Lower lobe of right lung (tissue), 2 donors: Measurements from ENCODE around the gene ANKRD55. TPM values are rescaled to one million over a fixed set of nuclear protein-coding genes. Genes with fewer than 3 reads are reported as not detected.
"Not testable (repeated sequence)": the region's sequence is repeated elsewhere in the genome, so short reads cannot be mapped to it uniquely, and the experiment has no call there.

Experiments
- ATAC-seq, 2 donors: fragments of 200-7000 bp; cut with Tn5 transposase; one replicate each; pipeline ENCODE4 v1.9.1; 2020 to 2022; ENCODE audit warnings: mild to moderate bottlenecking in 2 of 2, moderate library complexity in 2 of 2
- DNase-seq: peaks from one replicate; pipeline ENCODE4 v3.0.0-alpha.2; 2020
- H3K27ac ChIP-seq: fragments of 200-600 bp; one replicate; pipeline ENCODE4 v1.8.0; 2022
- H3K27me3 ChIP-seq: fragments of 200-600 bp; one replicate; pipeline ENCODE4 v1.8.0; 2022; ENCODE audit warnings: low read depth
- H3K36me3 ChIP-seq: fragments of 200-600 bp; one replicate; pipeline ENCODE4 v1.8.0; 2022; ENCODE audit warnings: mild to moderate bottlenecking
- H3K4me1 ChIP-seq: fragments of 200-600 bp; one replicate; pipeline ENCODE4 v1.8.0; 2022
- H3K4me3 ChIP-seq: fragments of 200-600 bp; one replicate; pipeline ENCODE4 v1.8.0; 2022; ENCODE audit warnings: mild to moderate bottlenecking
- H3K9me3 ChIP-seq: fragments of 200-600 bp; one replicate; pipeline ENCODE4 v1.8.0; 2022
- CTCF ChIP-seq: fragments of 200-600 bp; IDR thresholded peaks from one replicate; pipeline ENCODE4 v1.8.0; 2022; ENCODE audit warnings: antibody characterized with exemption, mild to moderate bottlenecking
- intact Hi-C: fragments of 100-400 bp; cut with DNase I; formaldehyde crosslinking; loops from one replicate; pipeline ENCODE4 v1.11.0; 2022
- total RNA-seq: library from RNA; stranded (reverse); fragmentation: NEBNext Ultra II Directional; extraction: Animal tissue kit (Norgen Biotek cat#: 25700); gene quantifications from one replicate; pipeline ENCODE4 v1.2.1, GENCODE V29; 2021
- donor health status: DM: no; HTN: yes; CAD: no; lungs with severe emphysema.

ANKRD55 gene
- total RNA-seq, 1 donor from 2014 or later, result 0.41 TPM

DNA sequence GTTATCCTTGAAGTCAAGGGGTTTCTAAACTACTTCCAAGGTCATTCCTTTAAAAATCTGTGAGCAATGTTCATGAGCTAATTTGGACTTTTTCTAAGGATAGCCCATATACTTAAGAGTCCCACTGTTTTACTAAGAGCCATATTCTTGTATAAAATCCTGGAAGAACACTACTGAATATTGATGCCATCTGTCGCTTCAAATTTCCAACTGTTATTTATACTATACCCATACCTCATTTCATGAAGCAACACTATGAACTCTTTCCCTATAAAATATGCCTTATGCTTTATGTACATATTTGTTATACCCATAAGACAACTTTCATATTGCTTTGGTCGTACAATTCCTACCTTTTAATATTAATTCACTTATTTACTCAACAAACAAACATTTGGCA lies 12.4 kb upstream of the ANKRD55 start:
- Histone ChIP-seq H3K4me1 (no peaks in the 10 kb centered on the region), H3K36me3 (no peaks in the 10 kb centered on the region), H3K27me3 (no peaks in the 10 kb centered on the region), H3K9me3 (no peaks in the 10 kb centered on the region), H3K27ac (no peak overlapping the region), H3K4me3 (no peak overlapping the region)
- intact Hi-C loops, result no loop called here
- no peak for TF ChIP-seq CTCF
- DNase-seq, result no peak
- ATAC-seq, result no peak

GRCh38 chr5:56244627-56245026 lies 11.5 kb upstream of the ANKRD55 start:
- H3K4me1 ChIP-seq, result no peaks in the 10 kb centered on the region
- no peak overlapping the region for H3K4me3 ChIP-seq
- H3K9me3 ChIP-seq, result no peaks in the 10 kb centered on the region
- intact Hi-C loops, result no loop called here
- no peaks in the 10 kb centered on the region for H3K27me3 ChIP-seq
- ATAC-seq, result no peak
- no peak overlapping the region for H3K27ac ChIP-seq
- DNase-seq, result no peak
- TF ChIP-seq CTCF, result no peak
- no peaks in the 10 kb centered on the region for H3K36me3 ChIP-seq

DNA sequence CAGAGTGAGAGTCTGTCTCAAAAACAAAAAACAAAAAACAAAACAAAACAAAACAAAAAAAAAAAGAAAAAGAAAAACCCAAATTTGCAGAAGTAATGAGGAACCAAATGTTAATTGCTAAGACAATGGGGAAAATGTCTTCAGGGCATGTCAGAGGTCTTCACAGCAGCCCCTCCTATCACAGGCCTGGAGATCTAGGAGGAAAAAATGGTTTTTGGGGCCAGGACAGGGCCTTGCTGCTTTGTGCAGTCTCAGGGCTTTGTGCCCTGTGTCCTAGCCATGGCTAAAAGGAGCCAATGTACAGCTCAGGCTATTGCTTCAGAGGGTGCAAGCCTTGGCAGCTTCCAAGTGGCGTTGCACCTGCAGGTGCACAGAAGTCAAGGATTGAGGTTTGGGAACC lies 9.1 kb upstream of the ANKRD55 start:
- H3K4me1 ChIP-seq, H3K36me3 ChIP-seq, DNase-seq, intact Hi-C loops, H3K9me3 ChIP-seq, H3K27me3 ChIP-seq, H3K27ac ChIP-seq, H3K4me3 ChIP-seq, ATAC-seq: not testable (repeated sequence)

GRCh38 chr5:56232538-56232937 lies 592 bp downstream of the ANKRD55 start:
- DNase-seq, result no peak
- Histone ChIP-seq H3K27ac (no peak overlapping the region), H3K4me1 (no peaks in the 10 kb centered on the region), H3K9me3 (no peaks in the 10 kb centered on the region), H3K36me3 (no peaks in the 10 kb centered on the region), H3K27me3 (no peaks in the 10 kb centered on the region), H3K4me3 (no peak overlapping the region)
- TF ChIP-seq CTCF, result no peak
- no peak for ATAC-seq
- intact Hi-C loops, result no loop called here

DNA sequence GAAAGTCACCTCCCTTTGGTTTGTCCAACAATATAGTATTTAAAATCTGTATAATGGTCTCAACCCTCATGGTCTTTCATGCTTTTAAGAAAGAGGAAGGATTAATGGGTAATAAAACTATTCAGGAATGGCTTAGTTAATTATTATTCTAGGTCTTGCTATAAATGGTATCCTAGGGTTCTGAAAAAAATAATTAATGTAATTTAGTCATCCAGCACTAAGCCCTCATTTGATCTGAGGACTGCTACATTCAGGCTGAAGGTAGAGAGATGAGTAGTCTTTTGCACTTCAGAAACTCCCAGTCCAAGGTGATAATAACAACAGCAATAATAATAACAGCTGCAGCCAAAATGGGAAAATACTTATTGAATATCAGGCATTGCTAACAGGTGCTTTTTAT lies 2.6 kb downstream of the ANKRD55 start:
- H3K27ac ChIP-seq, result no peak overlapping the region
- no peak for TF ChIP-seq CTCF
- ATAC-seq (no peak), DNase-seq (no peak)
- intact Hi-C loops, result no loop called here
- no peaks in the 10 kb centered on the region for H3K9me3 ChIP-seq
- H3K4me3 ChIP-seq, result no peak overlapping the region
- no peaks in the 10 kb centered on the region for H3K4me1 ChIP-seq
- H3K36me3 ChIP-seq, result no peaks in the 10 kb centered on the region
- H3K27me3 ChIP-seq, result no peaks in the 10 kb centered on the region

- intact Hi-C loops, result no loop called here
- ATAC-seq (no peak), DNase-seq (no peak)
- H3K9me3 ChIP-seq, result no peaks in the 10 kb centered on the region
- H3K27ac ChIP-seq, result no peak overlapping the region
- H3K36me3 ChIP-seq, result no peaks in the 10 kb centered on the region
- no peaks in the 10 kb centered on the region for H3K4me1 ChIP-seq
- no peak for TF ChIP-seq CTCF
- no peaks in the 10 kb centered on the region for H3K27me3 ChIP-seq
- H3K4me3 ChIP-seq, result no peak overlapping the region
These were observed 4.0 kb downstream of the ANKRD55 start for GRCh38 chr5:56229111-56229510.
